GM13976 (cell line): ENCODE data around the gene FLNB.

Experiments
- DNase-seq: peaks from one replicate; pipeline ENCODE4 v3.0.0; 2012; ENCODE audit warnings: low spot score
- CTCF ChIP-seq: IDR thresholded peaks from 2 replicates; pipeline ENCODE4 v1.5.1; 2012; ENCODE audit warnings: borderline replicate concordance, mild to moderate bottlenecking; ENCODE audit not compliant: insufficient read depth; ENCODE audit errors: extremely low read depth, missing control alignments, control extremely low read depth
- in situ Hi-C: fragments of 300-500 bp; cut with MboI; formaldehyde crosslinking; loops from one replicate; pipeline ENCODE4 v1.12.0; 2022; ENCODE audit warnings: low sequenced_read_pairs, mixed read lengths, inconsistent platforms; ENCODE audit not compliant: unreplicated experiment

Gene FLNB

GRCh38 chr3:58006661-58007060, 1.6 kb upstream of the FLNB start:
- in situ Hi-C loops: loop anchor here (10.0 kb wide), 1 partner anchor 298 kb away; the partner anchor contains the start of genes HTD2 and RPP14
- TF ChIP-seq CTCF: no peak
- DNase-seq: no peak

- in situ Hi-C loops: loop anchor here (10.0 kb wide), 1 partner anchor 296 kb away; the partner anchor contains the start of genes HTD2 and RPP14
- no peak for TF ChIP-seq CTCF
- DNase-seq: peak; percentile 72
These were observed 965 bp downstream of the FLNB start for GRCh38 chr3:58009026-58009748.

- no peak for TF ChIP-seq CTCF
- in situ Hi-C loops: loop anchor here (10.0 kb wide), 2 partner anchors 165 to 295 kb away; partner anchors contain the start of genes HTD2 and RPP14
- no peak for DNase-seq
These were observed 1.7 kb downstream of the FLNB start for GRCh38 chr3:58009749-58010535.

DNA sequence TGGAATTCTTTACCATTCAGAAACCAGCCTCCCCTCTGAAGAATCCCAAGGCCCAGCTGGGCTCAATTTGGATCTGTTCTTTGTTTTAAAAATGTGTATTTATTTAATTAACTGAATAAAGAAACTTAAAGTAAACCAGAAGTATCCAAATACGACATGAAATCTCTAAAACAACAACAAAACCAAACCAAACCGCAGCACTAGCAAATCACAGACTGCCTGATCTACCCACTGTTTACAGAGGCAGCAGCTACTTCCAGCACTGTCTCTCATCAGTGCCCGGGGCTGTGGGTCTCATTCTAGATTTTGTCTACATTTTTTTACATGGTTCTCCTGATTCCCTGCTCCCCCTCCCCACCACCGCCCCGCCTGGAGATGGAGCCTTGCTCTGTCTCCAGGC, 2.3 kb downstream of the FLNB start:
- in situ Hi-C loops: loop anchor here (10.0 kb wide), 1 partner anchor 164 kb away; no protein-coding TSS in a partner anchor
- no peak for DNase-seq
- no peak for TF ChIP-seq CTCF

DNA sequence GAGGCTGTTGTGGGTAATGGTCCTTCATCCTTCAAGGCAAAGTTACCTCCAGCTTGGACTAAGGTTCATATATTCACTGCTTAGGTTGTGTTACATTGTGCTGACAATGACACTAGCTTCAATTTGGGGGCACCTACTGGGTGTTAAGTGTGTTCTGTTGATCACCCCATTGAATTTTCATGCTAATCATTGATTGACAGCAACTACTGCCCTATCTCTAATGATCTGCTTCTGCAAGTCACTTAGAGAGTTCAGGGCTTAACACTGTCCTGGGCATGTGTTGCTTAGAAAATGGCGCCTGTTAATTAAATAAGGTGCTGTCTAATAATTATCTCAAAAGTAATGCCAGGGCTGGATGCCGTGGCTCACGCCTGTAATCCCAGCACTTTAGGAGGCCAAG, 3.4 kb downstream of the FLNB start:
- in situ Hi-C loops: loop anchor here (10.0 kb wide), 1 partner anchor 163 kb away; no protein-coding TSS in a partner anchor
- DNase-seq: no peak
- TF ChIP-seq CTCF: no peak

GRCh38 chr3:58012302-58012701, 4.1 kb downstream of the FLNB start:
- in situ Hi-C loops: loop anchor here (10.0 kb wide), 1 partner anchor 162 kb away; no protein-coding TSS in a partner anchor
- DNase-seq: no peak
- no peak for TF ChIP-seq CTCF
